ENCODE data around the gene CHRNE.
A peak's percentile ranks its signal among the peaks of the same experiment; 100 is the strongest.
"Not testable (repeated sequence)": the region's sequence is repeated elsewhere in the genome, so short reads cannot be mapped to it uniquely, and the experiment has no call there.

The CHRNE gene

DNA sequence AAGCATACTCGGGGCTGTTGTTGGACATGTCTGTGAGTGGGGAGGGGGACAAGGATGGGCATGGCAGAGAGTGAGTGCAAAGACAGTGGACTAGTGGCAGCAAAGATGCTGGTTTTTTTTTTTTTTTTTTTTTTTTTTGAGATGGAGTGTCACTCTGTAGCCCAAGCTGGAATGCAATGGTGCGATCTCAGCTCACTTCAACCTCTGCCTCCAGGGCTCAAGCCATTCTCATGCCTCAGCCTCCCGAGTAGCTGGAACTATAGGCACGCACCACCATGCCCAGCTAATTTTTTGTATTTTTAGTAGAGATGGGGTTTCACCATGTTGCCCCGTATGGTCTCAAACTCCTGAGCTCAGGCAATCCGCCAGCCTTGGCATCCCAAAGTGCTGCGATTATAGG is 45.6 kb downstream of the CHRNE start:
- DNase-seq = not testable (repeated sequence)

DNA sequence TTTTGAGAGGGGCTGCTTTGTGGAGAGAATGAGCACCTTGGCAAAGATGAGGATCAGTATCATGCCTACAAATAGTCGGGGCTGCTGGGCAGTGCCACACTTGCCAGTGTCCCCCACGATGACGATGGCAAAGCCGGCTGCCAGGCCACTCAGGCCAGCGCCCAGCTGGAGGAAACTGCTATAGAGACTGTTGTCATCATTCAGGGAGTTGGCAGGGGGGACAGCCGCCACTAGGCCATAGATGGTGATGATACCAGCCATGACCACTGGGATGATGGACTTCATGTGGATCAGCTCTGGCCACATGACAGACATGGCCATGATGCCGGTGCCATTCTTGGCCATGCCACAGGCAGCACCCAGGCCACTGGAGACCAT is 46.0 kb downstream of the CHRNE start:
- peak in 44 of 56 donors; percentile 20 to 83 (median 58) for DNase-seq

GRCh38 chr17:4856271-4856936 is 46.5 kb downstream of the CHRNE start:
- peak in 3 of 56 donors; percentile 28 to 50 (median 43) for DNase-seq

DNA sequence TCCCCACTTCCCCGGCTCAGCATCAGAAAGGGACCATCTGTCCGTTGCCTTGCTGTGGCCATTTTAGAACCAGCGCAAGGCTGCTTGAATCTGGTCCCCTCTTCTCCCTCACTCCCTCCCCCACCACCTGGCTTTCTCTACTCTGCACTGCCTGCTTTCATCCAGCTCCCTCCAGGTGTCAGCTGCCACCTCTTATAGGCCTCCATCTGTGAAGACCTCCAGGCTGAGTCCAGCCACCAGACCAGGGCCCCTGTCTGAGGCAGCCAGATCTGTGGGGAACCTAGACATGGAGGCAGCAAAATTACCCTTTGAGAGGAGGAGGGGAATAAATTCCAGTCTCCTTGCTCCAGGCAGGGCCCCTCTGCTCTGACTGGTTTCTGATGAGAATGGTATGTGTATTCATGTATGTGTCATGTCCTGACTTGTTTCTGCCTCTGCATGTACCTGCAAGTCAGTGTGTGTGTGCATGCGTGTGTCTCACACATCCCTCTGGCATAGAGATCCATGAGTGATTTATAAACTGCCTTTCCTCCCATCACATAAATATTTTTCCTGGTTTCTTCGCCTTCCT is 48.7 kb downstream of the CHRNE start:
- DNase-seq = peak in 1 of 56 donors; percentile 43

GRCh38 chr17:4853208-4853671 is 49.7 kb downstream of the CHRNE start:
- no peak for DNase-seq

GRCh38 chr17:4852567-4853207 is 50.2 kb downstream of the CHRNE start:
- DNase-seq = peak in 3 of 56 donors; percentile 10 to 31 (median 27)

- DNase-seq = no peak
These were observed 51.8 kb downstream of the CHRNE start for GRCh38 chr17:4851084-4851483.

DNA sequence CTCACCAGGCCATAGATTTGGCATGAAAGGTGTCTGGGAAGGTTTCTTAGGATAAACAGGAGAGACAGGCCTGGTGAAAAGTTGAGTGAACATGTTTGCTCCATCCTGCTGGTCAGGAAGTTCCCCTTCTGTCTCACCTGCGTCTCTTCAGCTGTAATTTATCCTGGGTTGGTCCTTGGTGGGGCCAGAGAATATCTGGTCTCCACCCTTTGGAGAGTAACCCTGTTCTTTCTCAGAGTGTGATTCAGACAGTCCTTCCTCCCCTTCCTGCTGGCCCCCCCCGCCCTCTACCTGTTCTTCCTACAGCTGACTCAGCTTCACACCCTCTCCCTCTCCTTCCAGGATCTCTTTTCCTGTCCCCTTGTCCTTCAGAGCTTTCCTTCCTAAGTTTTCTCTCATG is 52.7 kb downstream of the CHRNE start:
- no peak for DNase-seq

GRCh38 chr17:4849011-4849536 is 53.8 kb downstream of the CHRNE start:
- no peak for DNase-seq

Data from amygdala (tissue), 56 donors.